Liver (tissue), 9 donors: ENCODE results near the gene GRIP2. TPM values are rescaled to one million over a fixed set of nuclear protein-coding genes. Genes with fewer than 3 reads are reported as not detected.

Experiments
- DNase-seq: peaks from one replicate; pipeline ENCODE4 v3.0.0-alpha.2; 2017; ENCODE audit warnings: low spot score
- H3K27ac ChIP-seq, 2 donors: one replicate each; pipeline ENCODE4 v1.7.0; 2013; ENCODE audit warnings: inconsistent platforms in 2 of 2, low read length in 2 of 2, control low read depth in 1 of 2, low read depth in 1 of 2, mild to moderate bottlenecking in 1 of 2
- H3K27me3 ChIP-seq, 4 donors: one replicate each; pipeline versions ENCODE4 v1.6.1 to v1.7.0; 2013; ENCODE audit warnings: low read length in 3 of 4, inconsistent platforms in 1 of 4, mild to moderate bottlenecking in 1 of 4, moderate library complexity in 1 of 4; ENCODE audit not compliant: control insufficient read depth in 4 of 4, insufficient read depth in 4 of 4
- H3K36me3 ChIP-seq, 4 donors: one replicate each; pipeline versions ENCODE4 v1.6.1 to v1.7.0; 2013; ENCODE audit warnings: low read length in 3 of 4, mild to moderate bottlenecking in 3 of 4, low read depth in 1 of 4, moderate library complexity in 1 of 4; ENCODE audit not compliant: control insufficient read depth in 4 of 4, insufficient read depth in 3 of 4
- H3K4me1 ChIP-seq, 4 donors: one replicate each; pipeline versions ENCODE4 v1.6.1 to v1.7.0; 2013; ENCODE audit warnings: low read length in 3 of 4, mild to moderate bottlenecking in 3 of 4, moderate library complexity in 1 of 4; ENCODE audit not compliant: control insufficient read depth in 4 of 4, insufficient read depth in 4 of 4
- H3K4me3 ChIP-seq, 3 donors: one replicate each; pipeline versions ENCODE4 v1.6.1 to v1.7.0; 2013; ENCODE audit warnings: low read length in 3 of 3, control low read depth in 1 of 3, low read depth in 1 of 3, mild to moderate bottlenecking in 1 of 3
- H3K9ac ChIP-seq, 2 donors: one replicate each; pipeline ENCODE4 v1.7.0; 2013; ENCODE audit warnings: low read length in 2 of 2, mild to moderate bottlenecking in 2 of 2, moderate library complexity in 2 of 2, control low read depth in 1 of 2, low read depth in 1 of 2
- H3K9me3 ChIP-seq, 4 donors: one replicate each; pipeline versions ENCODE4 v1.6.1 to v1.7.0; 2013; ENCODE audit warnings: low read length in 3 of 4; ENCODE audit not compliant: control insufficient read depth in 4 of 4
- FOXA1 ChIP-seq: IDR thresholded peaks from 2 replicates; pipeline ENCODE4 v1.6.1; 2016; ENCODE audit warnings: antibody characterized with exemption
- GABPA ChIP-seq, 2 donors: IDR thresholded peaks in 1 of 2; conservative IDR thresholded peaks in 1 of 2; 2 replicates each; pipeline ENCODE4 v1.6.1; 2016; ENCODE audit warnings: antibody characterized with exemption in 2 of 2, mild to moderate bottlenecking in 1 of 2, moderate library complexity in 1 of 2
- HNF4A ChIP-seq, 2 donors: conservative IDR thresholded peaks; 2 replicates each; pipeline ENCODE4 v1.6.1; 2016; ENCODE audit warnings: antibody characterized with exemption in 2 of 2, mild to moderate bottlenecking in 2 of 2
- HNF4G ChIP-seq: IDR thresholded peaks from 2 replicates; pipeline ENCODE4 v1.6.1; 2016; ENCODE audit warnings: antibody characterized with exemption
- JUND ChIP-seq, 2 donors: IDR thresholded peaks; 2 replicates each; pipeline ENCODE4 v1.6.1; 2016; ENCODE audit warnings: antibody characterized with exemption in 2 of 2
- NR2F2 ChIP-seq: IDR thresholded peaks from 2 replicates; pipeline ENCODE4 v1.6.1; 2016; ENCODE audit warnings: antibody characterized with exemption
- REST ChIP-seq: IDR thresholded peaks from 2 replicates; pipeline ENCODE4 v1.6.1; 2016; ENCODE audit warnings: antibody characterized with exemption, mild to moderate bottlenecking
- SP1 ChIP-seq: IDR thresholded peaks from 2 replicates; pipeline ENCODE4 v1.6.1; 2018; ENCODE audit warnings: antibody characterized with exemption, mild to moderate bottlenecking
- ZBTB33 ChIP-seq: IDR thresholded peaks from 2 replicates; pipeline ENCODE4 v1.6.1; 2016; ENCODE audit warnings: antibody characterized with exemption
- WGBS: extraction: QIAGEN DNeasy Blood & Tissue Kit; methylation state at CpG from one replicate; pipeline ENCODE4 v1.1.7; 2013; 5-methylcytosine and 5-hydroxymethylcytosine counted together
- polyA plus RNA-seq, 2 donors: library from polyadenylated mRNA; stranded (reverse) in 1 of 2; unstranded in 1 of 2; fragments of 200-250 nt in 1 of 2; fragments of >200 nt in 1 of 2; fragmentation: Nextera tagmentation in 1 of 2; extraction: Ambion mirVana in 1 of 2; gene quantifications; one replicate each; pipeline versions ENCODE4 v1.2.1 to v1.2.3, GENCODE V29; 2013 to 2015
- total RNA-seq, 2 donors: library from RNA; depleted of rRNA; stranded (reverse); fragments of >200 nt; gene quantifications; one replicate each; pipeline ENCODE4 v1.2.3, GENCODE V29; 2014
- donor health status: healthy.
- donor health status: healthy.
- donor health status: healthy.
- donor health status: healthy.
- donor health status: healthy.

GRIP2 gene
- total and polyA plus RNA-seq, 4 donors: 0.05 to 0.33 (median 0.09) TPM; not detected in 1

- Histone ChIP-seq H3K36me3 (no peaks in the 10 kb centered on the region), H3K4me1 (no peaks in the 10 kb centered on the region), H3K27me3 (no peaks in the 10 kb centered on the region), H3K4me3 (no peak overlapping the region), H3K9me3 (no peaks in the 10 kb centered on the region), H3K9ac (no peak overlapping the region), H3K27ac (no peak overlapping the region)
- 95% methylated on average over 13 of the region's 13 CpGs for WGBS
- TF ChIP-seq REST: no peak
- no peak for TF ChIP-seq JUND (IDR thresholded peaks at IDR 0.05)
- no peak for TF ChIP-seq ZBTB33
- TF ChIP-seq NR2F2: no peak
- no peak for TF ChIP-seq HNF4G
- no peak for TF ChIP-seq HNF4A (conservative IDR thresholded peaks at IDR 0.05)
- TF ChIP-seq GABPA (IDR thresholded peaks at IDR 0.05 in 1 of 2, conservative IDR thresholded peaks at IDR 0.05 in 1 of 2): no peak
- TF ChIP-seq FOXA1: no peak
- no peak for DNase-seq
These were observed 63.4 kb downstream of the GRIP2 start for GRCh38 chr3:14476583-14477265.

DNA sequence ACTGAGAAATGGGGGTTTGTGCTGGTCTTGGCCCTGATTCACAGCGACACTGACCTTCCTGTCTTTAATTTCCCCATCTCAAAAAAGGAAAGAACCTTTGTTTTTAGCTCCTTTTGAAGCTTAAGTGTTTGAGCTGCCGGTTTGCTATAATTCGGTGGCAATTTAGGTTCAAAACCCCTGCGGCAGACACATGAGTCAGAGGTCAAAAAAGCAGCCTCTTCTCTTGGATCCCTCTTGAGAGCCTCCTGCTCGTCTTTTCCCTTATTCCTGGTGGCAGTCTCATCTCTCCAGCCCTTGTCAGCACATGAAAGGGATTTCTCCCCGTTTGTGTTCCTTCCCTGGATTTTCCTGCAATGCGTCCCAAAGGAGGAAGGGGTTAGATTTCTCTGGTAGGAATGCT, 64.5 kb downstream of the GRIP2 start:
- Histone ChIP-seq H3K27ac (no peak overlapping the region), H3K4me1 (no peaks in the 10 kb centered on the region), H3K9ac (no peak overlapping the region), H3K36me3 (no peaks in the 10 kb centered on the region), H3K4me3 (no peak overlapping the region), H3K9me3 (no peaks in the 10 kb centered on the region), H3K27me3 (no peaks in the 10 kb centered on the region)
- TF ChIP-seq REST: no peak
- no peak for TF ChIP-seq SP1
- DNase-seq: no peak
- WGBS: 82% methylated on average over 7 of the region's 7 CpGs
